ENCODE results near the gene PLEKHA6.

Gene PLEKHA6

DNA sequence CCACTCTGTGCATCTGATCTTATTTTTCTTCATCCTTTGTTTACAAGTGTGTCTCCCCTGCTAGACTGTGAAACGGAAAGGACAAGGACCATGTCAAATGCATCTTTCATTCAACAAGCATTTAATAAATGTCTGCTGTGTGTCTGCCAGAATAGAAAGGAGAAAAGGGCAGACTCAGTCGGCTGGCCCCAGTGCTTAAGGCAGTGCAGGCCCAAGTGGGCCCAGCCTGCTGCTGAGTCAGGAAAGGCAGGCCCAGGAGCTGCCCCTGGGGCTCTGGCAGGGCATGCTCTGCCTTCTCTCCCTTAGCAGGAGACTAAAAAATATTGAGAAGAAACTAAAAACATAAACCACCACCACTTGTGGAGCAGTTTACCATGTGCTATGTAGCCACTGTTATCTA lies 38.1 kb downstream of the PLEKHA6 start:
- Histone ChIP-seq H3K27me3 (replicated peaks; ENCODE audit: insufficient read depth, low read length) (no peaks in the 10 kb centered on the region), H3K4me1 (ENCODE audit: low read length) (no peaks in the 10 kb centered on the region), H3K27ac (ENCODE audit: low read length) (no peak overlapping the region), H3K4me2 (ENCODE audit: low read depth, low read length) (no peak overlapping the region), H3K79me2 (ENCODE audit: low read length) (no peaks in the 10 kb centered on the region), H3K9ac (ENCODE audit: low read length) (no peak overlapping the region), H2AFZ (ENCODE audit: low read length) (no peak overlapping the region), H3K36me3 (replicated peaks; ENCODE audit: insufficient read depth, low read length) (no peaks in the 10 kb centered on the region), H3K9me3 (replicated peaks; ENCODE audit: insufficient read depth, low read length) (no peaks in the 10 kb centered on the region), H3K4me3 (ENCODE audit: low read length) (no peak overlapping the region), H3K9me2 (replicated peaks; ENCODE audit: insufficient read depth, low read length) (no peaks in the 10 kb centered on the region), H3F3A (ENCODE audit: insufficient read depth, low read length) (no peaks in the 10 kb centered on the region), H4K20me1 (ENCODE audit: insufficient read depth, low read length) (no peaks in the 10 kb centered on the region)
- TF ChIP-seq EZH2 (optimal IDR thresholded peaks at IDR 0.05; ENCODE audit: low read depth, low read length) (no peak), EZH2phosphoT487 (IDR thresholded peaks at IDR 0.05; ENCODE audit: low read length) (no peak)
- TF ChIP-seq, protein P1, sequence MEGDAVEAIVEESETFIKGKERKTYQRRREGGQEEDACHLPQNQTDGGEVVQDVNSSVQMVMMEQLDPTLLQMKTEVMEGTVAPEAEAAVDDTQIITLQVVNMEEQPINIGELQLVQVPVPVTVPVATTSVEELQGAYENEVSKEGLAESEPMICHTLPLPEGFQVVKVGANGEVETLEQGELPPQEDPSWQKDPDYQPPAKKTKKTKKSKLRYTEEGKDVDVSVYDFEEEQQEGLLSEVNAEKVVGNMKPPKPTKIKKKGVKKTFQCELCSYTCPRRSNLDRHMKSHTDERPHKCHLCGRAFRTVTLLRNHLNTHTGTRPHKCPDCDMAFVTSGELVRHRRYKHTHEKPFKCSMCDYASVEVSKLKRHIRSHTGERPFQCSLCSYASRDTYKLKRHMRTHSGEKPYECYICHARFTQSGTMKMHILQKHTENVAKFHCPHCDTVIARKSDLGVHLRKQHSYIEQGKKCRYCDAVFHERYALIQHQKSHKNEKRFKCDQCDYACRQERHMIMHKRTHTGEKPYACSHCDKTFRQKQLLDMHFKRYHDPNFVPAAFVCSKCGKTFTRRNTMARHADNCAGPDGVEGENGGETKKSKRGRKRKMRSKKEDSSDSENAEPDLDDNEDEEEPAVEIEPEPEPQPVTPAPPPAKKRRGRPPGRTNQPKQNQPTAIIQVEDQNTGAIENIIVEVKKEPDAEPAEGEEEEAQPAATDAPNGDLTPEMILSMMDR (IDR thresholded peaks at IDR 0.05; ENCODE audit: low read length): no peak
- DNase-seq: no peak

DNA sequence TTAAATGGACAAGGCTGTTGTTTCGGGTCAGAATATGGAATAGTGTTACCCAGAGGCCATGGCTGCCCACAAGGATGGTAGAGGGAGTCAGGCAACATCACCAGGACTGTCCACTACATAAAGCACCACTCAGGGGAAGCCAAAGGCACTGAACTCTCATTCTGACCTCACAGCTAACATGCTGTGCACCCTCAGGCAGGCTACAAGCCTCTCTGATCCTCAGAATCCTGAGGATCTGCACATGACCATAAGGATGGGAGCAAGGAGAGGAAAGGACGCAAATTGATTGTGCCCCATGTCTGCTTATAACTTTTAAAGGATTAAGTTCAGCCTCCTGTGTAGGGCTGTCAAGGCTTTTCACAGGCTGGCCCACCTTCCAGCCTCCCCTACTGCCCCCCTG lies 38.7 kb downstream of the PLEKHA6 start:
- H4K20me1 ChIP-seq (ENCODE audit: insufficient read depth, low read length): no peaks in the 10 kb centered on the region
- H3K27ac ChIP-seq (ENCODE audit: low read length): no peak overlapping the region
- no peaks in the 10 kb centered on the region for H3K4me1 ChIP-seq (ENCODE audit: low read length)
- H2AFZ ChIP-seq (ENCODE audit: low read length): no peak overlapping the region
- no peak for TF ChIP-seq EZH2phosphoT487 (IDR thresholded peaks at IDR 0.05; ENCODE audit: low read length)
- TF ChIP-seq, protein P1 (IDR thresholded peaks at IDR 0.05; ENCODE audit: low read length): no peak
- TF ChIP-seq EZH2 (optimal IDR thresholded peaks at IDR 0.05; ENCODE audit: low read depth, low read length): no peak
- H3K4me2 ChIP-seq (ENCODE audit: low read depth, low read length): no peak overlapping the region
- H3K27me3 ChIP-seq (replicated peaks; ENCODE audit: insufficient read depth, low read length): no peaks in the 10 kb centered on the region
- H3K79me2 ChIP-seq (ENCODE audit: low read length): no peaks in the 10 kb centered on the region
- no peak overlapping the region for H3K4me3 ChIP-seq (ENCODE audit: low read length)
- H3K9ac ChIP-seq (ENCODE audit: low read length): no peak overlapping the region
- H3K9me2 ChIP-seq (replicated peaks; ENCODE audit: insufficient read depth, low read length): no peaks in the 10 kb centered on the region
- no peaks in the 10 kb centered on the region for H3K36me3 ChIP-seq (replicated peaks; ENCODE audit: insufficient read depth, low read length)
- no peaks in the 10 kb centered on the region for H3K9me3 ChIP-seq (replicated peaks; ENCODE audit: insufficient read depth, low read length)
- H3F3A ChIP-seq (ENCODE audit: insufficient read depth, low read length): no peaks in the 10 kb centered on the region
- no peak for DNase-seq

DNA sequence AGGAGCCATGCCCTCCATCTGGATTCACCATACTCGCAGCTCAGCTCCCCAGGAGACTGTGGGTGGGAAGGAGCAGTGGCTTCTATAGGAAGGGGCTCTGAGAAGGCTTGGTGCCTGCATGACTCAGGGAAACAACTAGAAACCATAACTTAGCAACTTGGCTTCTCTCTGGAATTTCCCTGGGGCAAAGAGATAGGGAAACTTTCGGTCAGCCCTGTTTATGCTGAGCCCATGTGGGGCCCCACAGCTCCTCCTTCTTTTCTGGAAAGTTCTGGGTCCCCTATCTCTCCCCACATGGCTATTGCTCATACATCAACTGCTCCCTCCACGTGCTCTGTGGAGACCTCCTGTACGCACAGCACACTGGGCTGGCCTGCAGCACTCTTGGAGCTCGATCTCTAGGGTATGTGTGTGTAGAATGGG lies 39.3 kb downstream of the PLEKHA6 start:
- Histone ChIP-seq H4K20me1 (ENCODE audit: insufficient read depth, low read length) (no peaks in the 10 kb centered on the region), H3K27me3 (replicated peaks; ENCODE audit: insufficient read depth, low read length) (no peaks in the 10 kb centered on the region), H3F3A (ENCODE audit: insufficient read depth, low read length) (no peaks in the 10 kb centered on the region), H3K27ac (ENCODE audit: low read length) (no peak overlapping the region), H3K9ac (ENCODE audit: low read length) (no peak overlapping the region), H3K4me2 (ENCODE audit: low read depth, low read length) (no peak overlapping the region), H3K9me3 (replicated peaks; ENCODE audit: insufficient read depth, low read length) (no peaks in the 10 kb centered on the region), H2AFZ (ENCODE audit: low read length) (no peak overlapping the region), H3K79me2 (ENCODE audit: low read length) (no peaks in the 10 kb centered on the region), H3K4me3 (ENCODE audit: low read length) (no peak overlapping the region), H3K36me3 (replicated peaks; ENCODE audit: insufficient read depth, low read length) (no peaks in the 10 kb centered on the region), H3K4me1 (ENCODE audit: low read length) (no peaks in the 10 kb centered on the region), H3K9me2 (replicated peaks; ENCODE audit: insufficient read depth, low read length) (no peaks in the 10 kb centered on the region)
- TF ChIP-seq EZH2phosphoT487 (IDR thresholded peaks at IDR 0.05; ENCODE audit: low read length) (no peak), EZH2 (optimal IDR thresholded peaks at IDR 0.05; ENCODE audit: low read depth, low read length) (no peak)
- TF ChIP-seq, protein P1 (IDR thresholded peaks at IDR 0.05; ENCODE audit: low read length): no peak
- DNase-seq: no peak

Data from MM.1S (cell line).